SK-N-SH treated with all-trans-retinoic acid at 6 μM for 48 hours (cell line): ENCODE results near the gene DHX15.
A peak's percentile ranks its signal among the peaks of the same experiment; 100 is the strongest.
"Not testable (repeated sequence)": the region's sequence is repeated elsewhere in the genome, so short reads cannot be mapped to it uniquely, and the experiment has no call there.

ENCODE experiments used
- ATAC-seq: fragments of 200-7000 bp; cut with Tn5 transposase; 3 replicates; pipeline ENCODE4 v1.9.1; 2020; ENCODE audit warnings: mild to moderate bottlenecking, moderate library complexity
- BACH2 ChIP-seq: fragments of 250-450 bp; sonication (Bioruptor Pico); IDR thresholded peaks from 2 replicates; pipeline ENCODE4 v1.9.0; 2021; ENCODE audit warnings: mild to moderate bottlenecking, borderline replicate concordance
- CSDC2 ChIP-seq: fragments of 250-450 bp; sonication (Bioruptor Pico); IDR thresholded peaks from 2 replicates; pipeline ENCODE4 v1.5.0; 2020; ENCODE audit warnings: mild to moderate bottlenecking, moderate library complexity
- ESRRG ChIP-seq: fragments of 250-450 bp; sonication (Bioruptor Pico); IDR thresholded peaks from 2 replicates; pipeline ENCODE4 v1.6.1; 2021; ENCODE audit warnings: mild to moderate bottlenecking
- GLIS3 ChIP-seq: fragments of 250-450 bp; sonication (Bioruptor Pico); IDR thresholded peaks from 2 replicates; pipeline ENCODE4 v1.5.0; 2020; ENCODE audit warnings: mild to moderate bottlenecking, moderate library complexity
- ISL1 ChIP-seq: fragments of 250-450 bp; sonication (Bioruptor Pico); IDR thresholded peaks from 2 replicates; pipeline ENCODE4 v2.1.2; 2022; ENCODE audit warnings: mild to moderate bottlenecking, moderate library complexity
- PPARA ChIP-seq: fragments of 250-450 bp; sonication (Bioruptor Pico); IDR thresholded peaks from 2 replicates; pipeline ENCODE4 v1.5.0; 2020; ENCODE audit warnings: mild to moderate bottlenecking, borderline replicate concordance
- TCF4 ChIP-seq: fragments of 250-450 bp; sonication (Bioruptor Pico); IDR thresholded peaks from 2 replicates; pipeline ENCODE4 v1.8.0; 2021; ENCODE audit warnings: mild to moderate bottlenecking, moderate library complexity, borderline replicate concordance
- ZC3H10 ChIP-seq: fragments of 250-450 bp; sonication (Bioruptor Pico); IDR thresholded peaks from 2 replicates; pipeline ENCODE4 v1.5.1; 2021; ENCODE audit warnings: mild to moderate bottlenecking, moderate library complexity
- ZNF565 ChIP-seq: fragments of 450-650 bp; formaldehyde crosslinking; conservative IDR thresholded peaks from 2 replicates; pipeline ENCODE4 v1.5.0; 2020; ENCODE audit warnings: low read depth, mild to moderate bottlenecking, moderate library complexity
- ZNF70 ChIP-seq: fragments of 450-650 bp; formaldehyde crosslinking; IDR thresholded peaks from 2 replicates; pipeline ENCODE4 v1.5.0; 2020; ENCODE audit warnings: mild to moderate bottlenecking, moderate library complexity
- ZNF8 ChIP-seq: fragments of 450-650 bp; formaldehyde crosslinking; IDR thresholded peaks from 2 replicates; pipeline ENCODE4 v1.5.0; 2020; ENCODE audit warnings: mild to moderate bottlenecking, moderate library complexity
- TF ChIP-seq, protein P1 (sequence below): fragments of 250-450 bp; sonication (Bioruptor Pico); IDR thresholded peaks from 2 replicates; pipeline ENCODE4 v1.8.0; 2021; ENCODE audit warnings: low read depth, mild to moderate bottlenecking, moderate library complexity, borderline replicate concordance
- TF ChIP-seq, protein P2 (sequence below): fragments of 250-450 bp; sonication (Bioruptor Pico); IDR thresholded peaks from 2 replicates; pipeline ENCODE4 v1.5.1; 2020; ENCODE audit warnings: low read depth, mild to moderate bottlenecking, moderate library complexity
- TF ChIP-seq, protein P3 (sequence below): fragments of 250-450 bp; sonication (Bioruptor Pico); IDR thresholded peaks from 2 replicates; pipeline ENCODE4 v1.5.1; 2021; ENCODE audit warnings: mild to moderate bottlenecking, moderate library complexity
- TF ChIP-seq, protein P4 (sequence below): fragments of 250-450 bp; sonication (Bioruptor Pico); IDR thresholded peaks from 2 replicates; pipeline ENCODE4 v1.5.0; 2020; ENCODE audit warnings: mild to moderate bottlenecking, moderate library complexity
- TF ChIP-seq, protein P5 (sequence below): fragments of 250-450 bp; sonication (Bioruptor Pico); IDR thresholded peaks from 2 replicates; pipeline ENCODE4 v1.8.0; 2020; ENCODE audit warnings: mild to moderate bottlenecking, moderate library complexity, borderline replicate concordance

The DHX15 gene

DNA sequence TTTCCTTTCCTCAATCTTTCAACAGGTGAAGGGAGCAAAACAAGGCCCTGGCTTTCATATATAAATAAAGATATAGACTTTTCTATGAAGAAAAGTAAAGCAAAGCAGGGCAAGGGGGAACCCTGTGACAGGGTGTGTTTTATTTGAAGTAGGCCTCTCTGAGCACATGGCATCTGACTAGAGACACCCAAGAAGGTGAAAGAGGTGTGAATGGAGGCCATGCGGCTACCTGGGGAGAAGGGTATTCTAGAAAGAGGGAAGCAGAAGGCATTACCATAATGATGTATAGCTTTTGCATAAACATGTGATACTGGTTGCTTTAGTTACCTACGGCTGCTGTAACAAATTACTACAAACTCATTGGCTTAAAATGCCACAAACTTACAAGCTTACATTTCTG, 75.8 kb downstream of the DHX15 start:
- TF ChIP-seq ISL1 (CRISPR knock-in tag) (no peak), ZC3H10 (CRISPR knock-in tag) (no peak), GLIS3 (CRISPR knock-in tag) (no peak), ESRRG (CRISPR knock-in tag) (no peak), CSDC2 (CRISPR knock-in tag) (no peak), PPARA (CRISPR knock-in tag) (no peak), BACH2 (CRISPR knock-in tag) (no peak), ZNF8 (CRISPR knock-in tag) (no peak), ZNF565 (no peak)
- TF ChIP-seq, protein P1, sequence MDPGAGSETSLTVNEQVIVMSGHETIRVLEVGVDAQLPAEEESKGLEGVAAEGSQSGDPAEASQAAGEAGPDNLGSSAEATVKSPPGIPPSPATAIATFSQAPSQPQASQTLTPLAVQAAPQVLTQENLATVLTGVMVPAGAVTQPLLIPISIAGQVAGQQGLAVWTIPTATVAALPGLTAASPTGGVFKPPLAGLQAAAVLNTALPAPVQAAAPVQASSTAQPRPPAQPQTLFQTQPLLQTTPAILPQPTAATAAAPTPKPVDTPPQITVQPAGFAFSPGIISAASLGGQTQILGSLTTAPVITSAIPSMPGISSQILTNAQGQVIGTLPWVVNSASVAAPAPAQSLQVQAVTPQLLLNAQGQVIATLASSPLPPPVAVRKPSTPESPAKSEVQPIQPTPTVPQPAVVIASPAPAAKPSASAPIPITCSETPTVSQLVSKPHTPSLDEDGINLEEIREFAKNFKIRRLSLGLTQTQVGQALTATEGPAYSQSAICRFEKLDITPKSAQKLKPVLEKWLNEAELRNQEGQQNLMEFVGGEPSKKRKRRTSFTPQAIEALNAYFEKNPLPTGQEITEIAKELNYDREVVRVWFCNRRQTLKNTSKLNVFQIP: no peak
- TF ChIP-seq, protein P2, sequence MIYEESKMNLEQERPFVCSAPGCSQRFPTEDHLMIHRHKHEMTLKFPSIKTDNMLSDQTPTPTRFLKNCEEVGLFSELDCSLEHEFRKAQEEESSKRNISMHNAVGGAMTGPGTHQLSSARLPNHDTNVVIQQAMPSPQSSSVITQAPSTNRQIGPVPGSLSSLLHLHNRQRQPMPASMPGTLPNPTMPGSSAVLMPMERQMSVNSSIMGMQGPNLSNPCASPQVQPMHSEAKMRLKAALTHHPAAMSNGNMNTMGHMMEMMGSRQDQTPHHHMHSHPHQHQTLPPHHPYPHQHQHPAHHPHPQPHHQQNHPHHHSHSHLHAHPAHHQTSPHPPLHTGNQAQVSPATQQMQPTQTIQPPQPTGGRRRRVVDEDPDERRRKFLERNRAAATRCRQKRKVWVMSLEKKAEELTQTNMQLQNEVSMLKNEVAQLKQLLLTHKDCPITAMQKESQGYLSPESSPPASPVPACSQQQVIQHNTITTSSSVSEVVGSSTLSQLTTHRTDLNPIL (CRISPR knock-in tag): no peak
- TF ChIP-seq, protein P3, sequence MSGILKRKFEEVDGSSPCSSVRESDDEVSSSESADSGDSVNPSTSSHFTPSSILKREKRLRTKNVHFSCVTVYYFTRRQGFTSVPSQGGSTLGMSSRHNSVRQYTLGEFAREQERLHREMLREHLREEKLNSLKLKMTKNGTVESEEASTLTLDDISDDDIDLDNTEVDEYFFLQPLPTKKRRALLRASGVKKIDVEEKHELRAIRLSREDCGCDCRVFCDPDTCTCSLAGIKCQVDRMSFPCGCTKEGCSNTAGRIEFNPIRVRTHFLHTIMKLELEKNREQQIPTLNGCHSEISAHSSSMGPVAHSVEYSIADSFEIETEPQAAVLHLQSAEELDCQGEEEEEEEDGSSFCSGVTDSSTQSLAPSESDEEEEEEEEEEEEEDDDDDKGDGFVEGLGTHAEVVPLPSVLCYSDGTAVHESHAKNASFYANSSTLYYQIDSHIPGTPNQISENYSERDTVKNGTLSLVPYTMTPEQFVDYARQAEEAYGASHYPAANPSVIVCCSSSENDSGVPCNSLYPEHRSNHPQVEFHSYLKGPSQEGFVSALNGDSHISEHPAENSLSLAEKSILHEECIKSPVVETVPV (CRISPR knock-in tag): no peak
- TF ChIP-seq, protein P4, sequence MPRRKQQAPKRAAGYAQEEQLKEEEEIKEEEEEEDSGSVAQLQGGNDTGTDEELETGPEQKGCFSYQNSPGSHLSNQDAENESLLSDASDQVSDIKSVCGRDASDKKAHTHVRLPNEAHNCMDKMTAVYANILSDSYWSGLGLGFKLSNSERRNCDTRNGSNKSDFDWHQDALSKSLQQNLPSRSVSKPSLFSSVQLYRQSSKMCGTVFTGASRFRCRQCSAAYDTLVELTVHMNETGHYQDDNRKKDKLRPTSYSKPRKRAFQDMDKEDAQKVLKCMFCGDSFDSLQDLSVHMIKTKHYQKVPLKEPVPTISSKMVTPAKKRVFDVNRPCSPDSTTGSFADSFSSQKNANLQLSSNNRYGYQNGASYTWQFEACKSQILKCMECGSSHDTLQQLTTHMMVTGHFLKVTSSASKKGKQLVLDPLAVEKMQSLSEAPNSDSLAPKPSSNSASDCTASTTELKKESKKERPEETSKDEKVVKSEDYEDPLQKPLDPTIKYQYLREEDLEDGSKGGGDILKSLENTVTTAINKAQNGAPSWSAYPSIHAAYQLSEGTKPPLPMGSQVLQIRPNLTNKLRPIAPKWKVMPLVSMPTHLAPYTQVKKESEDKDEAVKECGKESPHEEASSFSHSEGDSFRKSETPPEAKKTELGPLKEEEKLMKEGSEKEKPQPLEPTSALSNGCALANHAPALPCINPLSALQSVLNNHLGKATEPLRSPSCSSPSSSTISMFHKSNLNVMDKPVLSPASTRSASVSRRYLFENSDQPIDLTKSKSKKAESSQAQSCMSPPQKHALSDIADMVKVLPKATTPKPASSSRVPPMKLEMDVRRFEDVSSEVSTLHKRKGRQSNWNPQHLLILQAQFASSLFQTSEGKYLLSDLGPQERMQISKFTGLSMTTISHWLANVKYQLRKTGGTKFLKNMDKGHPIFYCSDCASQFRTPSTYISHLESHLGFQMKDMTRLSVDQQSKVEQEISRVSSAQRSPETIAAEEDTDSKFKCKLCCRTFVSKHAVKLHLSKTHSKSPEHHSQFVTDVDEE (CRISPR knock-in tag): no peak
- TF ChIP-seq, all 23 proteins: peak for 0
- no peak for ATAC-seq

DNA sequence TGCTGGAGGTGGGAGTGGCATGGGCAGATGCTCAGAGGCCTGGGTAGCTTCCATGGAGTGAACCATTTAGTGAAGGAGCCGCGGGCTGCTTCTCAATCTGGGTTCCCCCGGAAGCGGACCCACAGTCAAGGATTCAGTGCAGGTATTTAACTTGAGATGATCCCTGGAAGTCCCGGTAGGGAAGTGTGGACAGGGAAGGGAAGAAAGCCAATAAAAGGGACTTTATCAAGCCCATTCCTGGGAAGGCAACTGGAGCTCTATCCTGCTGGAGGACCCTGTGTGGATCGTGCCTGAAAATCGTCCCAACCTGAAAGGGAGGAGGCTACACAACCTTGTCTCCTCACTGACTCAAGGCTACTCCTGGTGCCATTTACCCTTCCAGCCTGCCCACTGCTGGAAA, 76.9 kb downstream of the DHX15 start:
- ATAC-seq: peak; percentile 32

DNA sequence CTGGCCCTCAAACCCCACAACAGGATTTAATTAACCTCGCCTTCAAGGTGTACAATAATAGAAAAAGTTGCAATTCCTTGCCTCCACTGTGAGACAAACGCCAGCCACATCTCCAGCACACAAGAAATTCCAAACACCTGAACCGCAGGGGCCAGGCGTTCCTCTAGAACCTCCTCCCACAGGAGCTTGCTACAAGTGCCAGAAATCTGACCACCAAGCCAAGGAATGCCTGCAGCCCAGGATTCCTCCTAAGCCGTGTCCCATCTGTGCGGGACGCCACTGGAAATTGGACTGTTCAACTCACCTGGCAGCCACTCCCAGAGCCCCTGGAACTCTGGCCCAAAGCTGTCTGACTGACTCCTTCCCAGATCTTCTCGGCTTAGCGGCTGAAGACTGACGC, 81.3 kb downstream of the DHX15 start:
- ATAC-seq: not testable (repeated sequence)

More for the DNA sequence above, 76.9 kb downstream of the DHX15 start:
- no peak for TF ChIP-seq ISL1 (CRISPR knock-in tag)
- TF ChIP-seq, protein P4 (CRISPR knock-in tag): no peak
- TF ChIP-seq ZC3H10 (CRISPR knock-in tag): no peak
- TF ChIP-seq CSDC2 (CRISPR knock-in tag): no peak
- TF ChIP-seq, protein P3 (CRISPR knock-in tag): no peak
- no peak for TF ChIP-seq ZNF70 (CRISPR knock-in tag)
- TF ChIP-seq, protein P2 (CRISPR knock-in tag): no peak
- TF ChIP-seq, protein P5, sequence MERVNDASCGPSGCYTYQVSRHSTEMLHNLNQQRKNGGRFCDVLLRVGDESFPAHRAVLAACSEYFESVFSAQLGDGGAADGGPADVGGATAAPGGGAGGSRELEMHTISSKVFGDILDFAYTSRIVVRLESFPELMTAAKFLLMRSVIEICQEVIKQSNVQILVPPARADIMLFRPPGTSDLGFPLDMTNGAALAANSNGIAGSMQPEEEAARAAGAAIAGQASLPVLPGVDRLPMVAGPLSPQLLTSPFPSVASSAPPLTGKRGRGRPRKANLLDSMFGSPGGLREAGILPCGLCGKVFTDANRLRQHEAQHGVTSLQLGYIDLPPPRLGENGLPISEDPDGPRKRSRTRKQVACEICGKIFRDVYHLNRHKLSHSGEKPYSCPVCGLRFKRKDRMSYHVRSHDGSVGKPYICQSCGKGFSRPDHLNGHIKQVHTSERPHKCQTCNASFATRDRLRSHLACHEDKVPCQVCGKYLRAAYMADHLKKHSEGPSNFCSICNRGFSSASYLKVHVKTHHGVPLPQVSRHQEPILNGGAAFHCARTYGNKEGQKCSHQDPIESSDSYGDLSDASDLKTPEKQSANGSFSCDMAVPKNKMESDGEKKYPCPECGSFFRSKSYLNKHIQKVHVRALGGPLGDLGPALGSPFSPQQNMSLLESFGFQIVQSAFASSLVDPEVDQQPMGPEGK (CRISPR knock-in tag): no peak
- no peak for TF ChIP-seq TCF4 (CRISPR knock-in tag)
